SU-DHL-6 (cell line): ENCODE measurements around the gene OXNAD1.

Experiments used
- H2AFZ ChIP-seq: fragments of 200-600 bp; sonication (generic); 2 replicates; pipeline ENCODE4 v1.6.1; 2014; ENCODE audit warnings: low read depth, mild to moderate bottlenecking, moderate library complexity, mixed read lengths, antibody characterized with exemption, low read length; ENCODE audit not compliant: severe bottlenecking
- H3F3A ChIP-seq: fragments of 200-600 bp; shearing (Covaris generic); 2 replicates; pipeline ENCODE4 v1.6.0; 2016; ENCODE audit warnings: antibody characterized with exemption, mild to moderate bottlenecking; ENCODE audit not compliant: insufficient read depth
- H3K27ac ChIP-seq: fragments of 200-600 bp; sonication (generic); 2 replicates; pipeline ENCODE4 v1.5.1; 2016; ENCODE audit warnings: low read depth, mild to moderate bottlenecking, low read length, moderate library complexity, mixed read lengths
- H3K27me3 ChIP-seq: fragments of 200-600 bp; sonication (generic), shearing (Covaris generic); 2 replicates; pipeline ENCODE4 v1.6.0; 2014; ENCODE audit warnings: mild to moderate bottlenecking, low read length
- H3K36me3 ChIP-seq: fragments of 200-600 bp; sonication (generic); 2 replicates; pipeline ENCODE4 v1.6.1; 2014; ENCODE audit warnings: mild to moderate bottlenecking, low read length, mixed read lengths
- H3K4me2 ChIP-seq: fragments of 300-600, 200-600 bp; shearing (Covaris generic), sonication (generic); 2 replicates; pipeline ENCODE4 v1.6.0; 2014; ENCODE audit warnings: low read length, low read depth, mild to moderate bottlenecking; ENCODE audit not compliant: poor library complexity, severe bottlenecking
- H3K4me3 ChIP-seq: fragments of 200-600 bp; sonication (generic); 2 replicates; pipeline ENCODE4 v1.5.1; 2014; ENCODE audit warnings: antibody characterized with exemption, low read length, mild to moderate bottlenecking, mixed read lengths; ENCODE audit not compliant: insufficient read depth, poor library complexity, severe bottlenecking
- H3K79me2 ChIP-seq: fragments of 200-600 bp; sonication (generic); 2 replicates; pipeline ENCODE4 v1.6.1; 2014; ENCODE audit warnings: mild to moderate bottlenecking, low read length, moderate library complexity; ENCODE audit not compliant: insufficient read depth
- H3K9ac ChIP-seq: fragments of 200-600 bp; sonication (generic); 2 replicates; pipeline ENCODE4 v1.7.0; 2014; ENCODE audit warnings: mild to moderate bottlenecking, low read length
- H3K9me2 ChIP-seq: fragments of 200-600 bp; sonication (generic); replicated peaks from 2 replicates; pipeline ENCODE4 v1.6.1; 2014; ENCODE audit warnings: low read length; ENCODE audit not compliant: insufficient read depth
- H3K9me3 ChIP-seq: fragments of 200-600 bp; sonication (generic); 2 replicates; pipeline ENCODE4 v1.6.1; 2014; ENCODE audit warnings: low read length, mixed read lengths; ENCODE audit not compliant: insufficient read depth
- H4K20me1 ChIP-seq: fragments of 200-600 bp; sonication (generic); 2 replicates; pipeline ENCODE4 v1.6.1; 2014; ENCODE audit warnings: low read depth, mild to moderate bottlenecking, antibody characterized with exemption, low read length, moderate library complexity, mixed read lengths
- CTCF ChIP-seq: fragments of 200-600 bp; sonication (generic); IDR thresholded peaks from one replicate; pipeline ENCODE4 v1.5.1; 2017; ENCODE audit warnings: antibody characterized with exemption, mild to moderate bottlenecking, low read length, moderate library complexity; ENCODE audit not compliant: insufficient read depth, poor library complexity, severe bottlenecking
- EZH2phosphoT487 ChIP-seq: fragments of 200-600 bp; sonication (generic), shearing (Covaris generic); conservative IDR thresholded peaks from 2 replicates; pipeline ENCODE4 v1.6.1; 2018; ENCODE audit warnings: mild to moderate bottlenecking, antibody characterized with exemption, low read length, moderate library complexity, mixed read lengths

Gene OXNAD1

GRCh38 chr3:16251316-16252085 lies 13.5 kb upstream of the OXNAD1 start:
- H3F3A ChIP-seq: no peaks in the 10 kb centered on the region
- no peak overlapping the region for H3K27ac ChIP-seq
- no peak overlapping the region for H3K4me3 ChIP-seq
- no peak for TF ChIP-seq EZH2phosphoT487
- no peak for TF ChIP-seq CTCF
- no peaks in the 10 kb centered on the region for H4K20me1 ChIP-seq
- H3K79me2 ChIP-seq: no peaks in the 10 kb centered on the region
- H3K9me3 ChIP-seq: no peaks in the 10 kb centered on the region
- no peak overlapping the region for H2AFZ ChIP-seq
- no peaks in the 10 kb centered on the region for H3K36me3 ChIP-seq
- no peak overlapping the region for H3K4me2 ChIP-seq
- no peaks in the 10 kb centered on the region for H3K27me3 ChIP-seq
- no peak overlapping the region for H3K9ac ChIP-seq
- H3K9me2 ChIP-seq: no peaks in the 10 kb centered on the region

GRCh38 chr3:16252243-16252978 lies 12.6 kb upstream of the OXNAD1 start:
- H3F3A ChIP-seq: no peaks in the 10 kb centered on the region
- TF ChIP-seq EZH2phosphoT487 (no peak), CTCF (no peak)
- no peaks in the 10 kb centered on the region for H3K79me2 ChIP-seq
- H3K27ac ChIP-seq: no peak overlapping the region
- H4K20me1 ChIP-seq: no peaks in the 10 kb centered on the region
- no peak overlapping the region for H3K4me3 ChIP-seq
- H3K9ac ChIP-seq: no peak overlapping the region
- H3K9me2 ChIP-seq: no peaks in the 10 kb centered on the region
- H3K9me3 ChIP-seq: no peaks in the 10 kb centered on the region
- H2AFZ ChIP-seq: no peak overlapping the region
- no peaks in the 10 kb centered on the region for H3K27me3 ChIP-seq
- H3K4me2 ChIP-seq: no peak overlapping the region
- H3K36me3 ChIP-seq: no peaks in the 10 kb centered on the region

GRCh38 chr3:16252988-16253387 lies 12.0 kb upstream of the OXNAD1 start:
- Histone ChIP-seq H3K27me3 (no peaks in the 10 kb centered on the region), H3K9me3 (no peaks in the 10 kb centered on the region), H4K20me1 (no peaks in the 10 kb centered on the region), H3K9ac (no peak overlapping the region), H3K4me3 (no peak overlapping the region), H3K4me2 (no peak overlapping the region), H3K9me2 (no peaks in the 10 kb centered on the region), H3K36me3 (no peaks in the 10 kb centered on the region), H2AFZ (no peak overlapping the region), H3K79me2 (no peaks in the 10 kb centered on the region), H3F3A (no peaks in the 10 kb centered on the region), H3K27ac (no peak overlapping the region)
- TF ChIP-seq CTCF (no peak), EZH2phosphoT487 (no peak)
